Gastroesophageal sphincter (tissue), 3 donors: ENCODE results near the gene LIN52.

Experiments
- CTCF ChIP-seq, 4 experiments: fragments of 200-600 bp in 2 of 4; fragments of 450-650 bp in 2 of 4; sonication (generic) in 1 of 4; IDR thresholded peaks; one replicate each; pipeline ENCODE4 v1.5.1; 2017 to 2019; ENCODE audit warnings: antibody characterized with exemption in 4 of 4, mild to moderate bottlenecking in 2 of 4, moderate library complexity in 2 of 4
- POLR2A ChIP-seq, 2 donors: fragments of 450-650 bp; IDR thresholded peaks; one replicate each; pipeline ENCODE4 v1.6.1; 2017; ENCODE audit warnings: antibody characterized with exemption in 2 of 2, mild to moderate bottlenecking in 2 of 2, moderate library complexity in 1 of 2

GRCh38 chr14:74105381-74105780 is 20.6 kb downstream of the LIN52 start:
- TF ChIP-seq POLR2A (IDR thresholded peaks at IDR 0.05) = no peak
- TF ChIP-seq CTCF (IDR thresholded peaks at IDR 0.05) = no peak
